CD1c-positive myeloid dendritic cell (primary cell): ENCODE measurements around the gene A1CF.
"Not testable (repeated sequence)": the region's sequence is repeated elsewhere in the genome, so short reads cannot be mapped to it uniquely, and the experiment has no call there.

ENCODE experiments used
- DNase-seq: peaks from one replicate; pipeline ENCODE4 v3.0.0-alpha.2; 2016; ENCODE audit errors: extremely low spot score

The A1CF gene

DNA sequence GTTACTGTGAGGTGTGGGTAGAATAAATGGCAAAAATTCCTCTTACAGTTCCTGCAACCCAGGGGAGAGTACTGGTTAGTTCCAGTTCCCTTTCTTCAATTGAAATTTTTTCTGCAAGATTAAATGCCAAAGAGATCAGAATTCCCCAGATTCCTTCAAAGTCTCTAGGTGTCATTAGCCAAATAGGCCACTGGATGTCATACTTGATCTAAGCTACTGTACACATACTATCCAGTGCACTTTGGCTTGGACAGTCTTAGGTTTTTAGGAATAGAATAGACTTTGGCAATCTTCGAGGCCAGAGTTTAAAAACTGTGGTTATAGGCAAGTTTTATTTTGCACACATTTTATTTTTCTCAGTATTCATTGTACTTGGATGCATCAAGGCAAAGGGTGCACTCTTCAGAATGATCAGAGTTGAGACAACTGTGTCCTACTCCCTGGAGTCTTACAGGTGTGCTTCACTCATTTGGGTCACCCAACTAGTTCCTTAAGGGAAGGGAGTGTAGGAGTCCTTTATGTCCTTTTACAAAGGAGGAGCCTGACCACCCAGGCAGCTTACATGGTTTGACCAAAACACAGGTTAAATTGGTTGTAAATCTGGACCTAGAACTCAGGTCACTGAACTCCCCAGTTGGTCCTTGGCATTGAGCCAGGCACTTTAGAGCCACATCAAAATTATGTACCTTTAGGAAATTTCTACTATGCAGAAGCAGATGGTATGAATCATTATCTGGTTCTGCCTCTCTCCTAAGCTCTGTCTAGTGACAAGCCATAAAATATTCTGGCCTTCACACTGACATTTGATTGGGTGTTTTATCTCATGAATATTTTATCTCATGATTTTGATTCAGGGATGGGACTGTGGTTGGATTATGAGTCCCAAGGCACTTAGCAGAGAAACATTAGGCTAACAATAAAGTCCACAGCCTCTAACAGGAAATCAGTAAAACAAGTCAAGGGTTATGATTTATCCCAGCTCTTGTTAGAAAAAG is 96.2 kb downstream of the A1CF start:
- no peak for DNase-seq

DNA sequence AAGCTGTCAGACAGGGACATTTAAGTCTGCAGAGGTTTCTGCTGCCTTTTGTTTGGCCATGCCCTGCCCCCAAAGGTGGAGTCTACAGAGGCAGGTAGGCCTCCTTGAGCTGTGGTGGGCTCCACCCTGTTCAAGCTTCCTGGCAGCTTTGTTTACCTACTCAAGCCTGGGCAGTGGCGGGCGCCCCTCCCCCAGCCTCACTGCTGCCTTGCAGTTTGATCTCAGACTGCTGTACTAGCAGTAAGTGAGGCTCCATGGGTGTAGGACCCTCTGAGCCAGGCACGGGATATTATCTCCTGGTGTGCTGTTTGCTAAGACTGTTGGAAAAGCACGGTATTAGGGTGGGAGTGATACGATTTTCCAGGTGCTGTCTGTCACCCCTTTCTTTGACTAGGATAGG is 97.5 kb downstream of the A1CF start:
- not testable (repeated sequence) for DNase-seq

DNA sequence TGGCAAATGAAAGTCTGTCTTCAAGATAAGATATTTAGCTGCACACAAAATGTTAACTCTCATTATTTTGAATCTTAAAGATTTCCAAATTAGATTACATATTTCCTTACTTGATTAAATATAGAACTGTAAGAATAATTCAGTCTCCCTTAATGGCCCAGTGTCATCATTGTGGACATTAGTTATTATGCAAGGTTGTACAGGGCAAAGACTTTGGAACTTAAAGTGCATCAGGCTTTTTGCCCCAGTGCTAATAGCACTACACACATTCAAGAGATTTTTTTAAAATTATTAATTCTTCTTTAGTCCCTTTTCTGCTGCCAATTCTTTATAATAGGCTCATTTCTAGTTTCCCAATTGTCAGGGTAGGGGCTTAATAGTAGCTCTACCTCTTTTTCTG is 103.4 kb downstream of the A1CF start:
- not testable (repeated sequence) for DNase-seq

- DNase-seq = not testable (repeated sequence)
Measured at GRCh38 chr10:50780036-50780435, 105.4 kb downstream of the A1CF start.

- DNase-seq = not testable (repeated sequence)
Measured at GRCh38 chr10:50774868-50775267, 110.6 kb downstream of the A1CF start.

- not testable (repeated sequence) for DNase-seq
Measured at GRCh38 chr10:50772042-50772441, 113.4 kb downstream of the A1CF start.

- DNase-seq = not testable (repeated sequence)
Measured at GRCh38 chr10:50766774-50767513, 118.5 kb downstream of the A1CF start.
